HUES64 (cell line): ENCODE results near the gene HYAL1.
A peak's percentile ranks its signal among the peaks of the same experiment; 100 is the strongest.

Experiments
- H3K27ac ChIP-seq: 2 replicates; pipeline ENCODE4 v1.7.0; 2013; ENCODE audit warnings: low read depth, low read length, inconsistent platforms
- H3K27me3 ChIP-seq: 2 replicates; pipeline ENCODE4 v1.6.1; 2013; ENCODE audit warnings: mild to moderate bottlenecking, low read length; ENCODE audit not compliant: insufficient read depth
- H3K36me3 ChIP-seq: 2 replicates; pipeline ENCODE4 v1.6.1; 2013; ENCODE audit warnings: mild to moderate bottlenecking, low read length; ENCODE audit not compliant: insufficient read depth
- H3K4me1 ChIP-seq: 2 replicates; pipeline ENCODE4 v1.6.1; 2013; ENCODE audit warnings: mild to moderate bottlenecking, low read length, moderate library complexity; ENCODE audit not compliant: insufficient read depth
- H3K4me3 ChIP-seq: 2 replicates; pipeline ENCODE4 v1.5.1; 2013; ENCODE audit warnings: mild to moderate bottlenecking, low read length, moderate library complexity
- H3K9ac ChIP-seq: 2 replicates; pipeline ENCODE4 v1.6.1; 2013; ENCODE audit warnings: mild to moderate bottlenecking, low read depth, low read length
- H3K9me3 ChIP-seq: 2 replicates; pipeline ENCODE4 v1.6.1; 2013; ENCODE audit warnings: low read depth, low read length; ENCODE audit not compliant: insufficient read depth
- WGBS: fragments of 150-250, 120-280 bp; methylation state at CpG from one replicate; pipeline ENCODE4 v1.1.7; 2013; ENCODE audit warnings: missing lambda C conversion rate; 5-methylcytosine and 5-hydroxymethylcytosine counted together

HYAL1 gene

DNA sequence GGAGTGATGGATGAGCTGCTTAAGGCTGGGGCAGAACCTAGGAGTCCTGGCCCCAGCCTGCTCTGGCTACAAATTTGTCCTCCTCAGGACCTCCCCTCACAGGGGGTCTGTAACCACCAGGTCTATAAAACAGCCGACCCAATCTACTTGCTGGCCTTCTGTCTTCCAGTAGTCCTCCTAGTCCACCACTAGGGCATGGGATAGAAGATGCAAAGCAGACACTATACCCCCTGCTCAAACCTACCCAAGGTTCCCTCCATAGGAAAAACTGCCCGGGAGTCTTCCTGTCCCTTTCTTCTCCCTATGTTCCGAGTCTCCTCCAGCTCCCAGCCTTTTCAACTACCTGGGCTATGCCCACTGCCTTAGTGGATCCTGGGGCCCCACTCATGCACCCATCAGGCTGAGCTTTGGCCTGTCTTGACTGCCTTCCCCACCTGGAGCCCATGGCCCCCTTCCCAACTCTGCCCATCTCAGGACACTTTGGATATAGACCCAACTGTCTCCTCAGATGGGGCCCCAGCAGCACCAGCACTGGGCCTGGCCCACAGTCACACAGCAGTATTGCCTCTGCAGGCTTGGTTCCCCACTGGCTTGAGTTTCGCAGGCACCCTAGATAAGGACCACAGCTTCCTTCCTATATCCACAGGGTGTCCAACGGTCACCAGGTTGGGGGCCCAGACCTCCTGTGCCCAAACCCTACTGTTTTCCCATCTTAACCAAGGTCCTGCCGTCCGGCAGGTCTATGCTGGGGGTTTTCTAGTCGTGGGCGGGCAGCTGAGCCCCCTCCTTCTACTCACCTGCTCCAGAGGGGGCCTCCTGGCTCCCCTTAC is 5.3 kb downstream of the HYAL1 start:
- H3K9me3 ChIP-seq = no peaks in the 10 kb centered on the region
- no peak overlapping the region for H3K9ac ChIP-seq
- no peaks in the 10 kb centered on the region for H3K27me3 ChIP-seq
- 66% methylated on average over 9 of the region's 9 CpGs for WGBS
- no peak overlapping the region for H3K27ac ChIP-seq
- H3K36me3 ChIP-seq = no peaks in the 10 kb centered on the region
- H3K4me3 ChIP-seq = peak overlapping the region; percentile 91
- peaks cover 6% of the 10 kb centered on the region; the same call in 1 of the 2 replicates for H3K4me1 ChIP-seq

DNA sequence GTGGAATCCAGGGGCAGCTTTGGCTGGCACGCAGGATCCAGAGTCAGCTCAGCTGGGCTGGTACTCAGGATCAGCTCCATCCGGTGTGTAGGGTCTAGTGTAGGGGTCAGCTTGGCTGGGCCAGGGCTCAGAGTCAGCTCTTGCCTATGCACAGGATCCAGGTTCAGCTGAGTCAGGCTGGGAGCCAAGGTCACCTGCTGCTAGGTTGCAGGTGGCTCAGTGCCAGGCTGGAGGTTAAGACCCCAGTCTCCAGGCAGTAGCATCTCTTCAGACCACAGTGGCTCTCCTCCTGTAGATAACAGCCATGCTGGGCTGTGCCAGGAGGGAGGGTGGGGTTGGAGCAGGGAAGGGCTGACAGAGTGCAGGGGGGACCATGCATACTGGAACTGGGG is 6.0 kb downstream of the HYAL1 start:
- Histone ChIP-seq H3K4me3 (no peak overlapping the region), H3K27me3 (no peaks in the 10 kb centered on the region), H3K9ac (no peak overlapping the region), H3K4me1 (peaks cover 5% of the 10 kb centered on the region; the same call in 1 of the 2 replicates), H3K36me3 (no peaks in the 10 kb centered on the region), H3K9me3 (no peaks in the 10 kb centered on the region), H3K27ac (no peak overlapping the region)
- 96% methylated on average over 2 of the region's 2 CpGs for WGBS

- H3K36me3 ChIP-seq = no peaks in the 10 kb centered on the region
- no peak overlapping the region for H3K27ac ChIP-seq
- no peak overlapping the region for H3K4me3 ChIP-seq
- H3K9me3 ChIP-seq = no peaks in the 10 kb centered on the region
- WGBS = 93% methylated on average over 18 of the region's 18 CpGs
- no peak overlapping the region for H3K9ac ChIP-seq
- peaks cover 5% of the 10 kb centered on the region; the same call in 1 of the 2 replicates for H3K4me1 ChIP-seq
- no peaks in the 10 kb centered on the region for H3K27me3 ChIP-seq
These were observed 6.5 kb downstream of the HYAL1 start for GRCh38 chr3:50296721-50297383.

GRCh38 chr3:50295553-50296431 is 7.6 kb downstream of the HYAL1 start:
- Histone ChIP-seq H3K4me3 (no peak overlapping the region), H3K27ac (no peak overlapping the region), H3K4me1 (peaks cover 5% of the 10 kb centered on the region; the same call in 1 of the 2 replicates), H3K36me3 (no peaks in the 10 kb centered on the region), H3K27me3 (no peaks in the 10 kb centered on the region), H3K9me3 (no peaks in the 10 kb centered on the region), H3K9ac (no peak overlapping the region)
- WGBS = 92% methylated on average over 8 of the region's 8 CpGs

GRCh38 chr3:50294492-50295403 is 8.6 kb downstream of the HYAL1 start:
- Histone ChIP-seq H3K27me3 (no peaks in the 10 kb centered on the region), H3K4me1 (peaks cover 1% of the 10 kb centered on the region; the same call in 1 of the 2 replicates), H3K9ac (no peak overlapping the region), H3K27ac (no peak overlapping the region), H3K36me3 (peaks cover 10% of the 10 kb centered on the region), H3K4me3 (no peak overlapping the region), H3K9me3 (no peaks in the 10 kb centered on the region)
- 94% methylated on average over 22 of the region's 22 CpGs for WGBS

- Histone ChIP-seq H3K4me1 (no peaks in the 10 kb centered on the region; the same call in 1 of the 2 replicates), H3K36me3 (peaks cover 16% of the 10 kb centered on the region), H3K27me3 (no peaks in the 10 kb centered on the region), H3K9ac (no peak overlapping the region), H3K9me3 (no peaks in the 10 kb centered on the region), H3K4me3 (no peak overlapping the region), H3K27ac (no peak overlapping the region)
- 86% methylated on average over 4 of the region's 4 CpGs for WGBS
These were observed 9.3 kb downstream of the HYAL1 start for GRCh38 chr3:50294089-50294488.

DNA sequence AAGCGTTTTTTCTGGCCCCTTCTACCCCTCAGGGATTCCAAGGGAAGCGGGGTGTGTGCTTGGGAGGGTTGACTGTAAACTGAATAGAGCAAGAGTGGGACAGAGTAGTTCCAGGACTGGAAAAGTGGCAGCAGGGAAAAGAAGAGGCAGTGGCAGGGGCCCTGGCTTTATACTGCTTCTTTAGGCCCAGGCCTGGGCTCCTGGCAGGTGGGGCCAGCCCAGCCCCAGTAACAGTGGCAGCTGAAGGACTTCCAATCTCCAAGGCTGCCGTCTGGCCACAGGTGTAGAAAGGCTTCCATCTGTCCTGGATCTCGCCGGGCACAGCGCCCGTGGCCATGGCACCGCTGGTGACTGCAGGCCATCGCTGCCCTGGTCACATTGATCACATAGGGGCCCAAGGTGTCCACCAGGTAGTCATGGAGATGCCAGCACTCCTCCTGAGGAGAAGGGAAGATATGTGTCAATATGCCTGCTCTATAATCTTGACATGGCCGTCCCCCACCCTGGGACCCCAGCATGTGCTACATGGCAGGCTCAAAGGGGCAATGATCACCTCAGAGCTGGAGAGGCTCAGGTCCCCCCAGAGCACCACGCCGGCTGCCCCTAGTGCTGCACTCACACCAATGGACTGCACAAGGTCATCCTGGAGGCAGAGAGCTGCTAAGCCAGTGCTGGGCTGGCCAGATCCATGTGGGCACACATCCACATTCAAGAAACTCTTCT is 10.1 kb downstream of the HYAL1 start:
- 92% methylated on average over 12 of the region's 12 CpGs for WGBS
- H3K4me1 ChIP-seq = no peaks in the 10 kb centered on the region; the same call in 1 of the 2 replicates
- H3K27me3 ChIP-seq = no peaks in the 10 kb centered on the region
- H3K9me3 ChIP-seq = no peaks in the 10 kb centered on the region
- peak overlapping the region; percentile 97 for H3K4me3 ChIP-seq
- peaks cover 25% of the 10 kb centered on the region for H3K36me3 ChIP-seq
- peak overlapping the region; percentile 52 for H3K9ac ChIP-seq
- H3K27ac ChIP-seq = no peak overlapping the region

- peak within 1 kb of the TSS; percentile 93 for H3K9ac ChIP-seq
- H3K4me1 ChIP-seq = no peaks in the 10 kb centered on the region
- peak within 1 kb of the TSS; percentile 97 for H3K4me3 ChIP-seq
- no peaks in the 10 kb centered on the region for H3K27me3 ChIP-seq
- peaks cover 33% of the 10 kb centered on the region for H3K36me3 ChIP-seq
- H3K9me3 ChIP-seq = no peaks in the 10 kb centered on the region
- H3K27ac ChIP-seq = peak within 1 kb of the TSS; percentile 58
- 4% methylated on average over 67 of the region's 67 CpGs for WGBS
These were observed 11.0 kb downstream of the HYAL1 start, which contains the start of gene IFRD2 for GRCh38 chr3:50292159-50293078. TSS of gene IFRD2 (minus strand) at chr3:50292429. CDS start at chr3:50292274, 155 bp downstream.

GRCh38 chr3:50290161-50290641 is 13.2 kb downstream of the HYAL1 start:
- H3K9me3 ChIP-seq = no peaks in the 10 kb centered on the region
- no peak overlapping the region for H3K4me3 ChIP-seq
- no peaks in the 10 kb centered on the region for H3K4me1 ChIP-seq
- no peak overlapping the region for H3K9ac ChIP-seq
- no peaks in the 10 kb centered on the region for H3K27me3 ChIP-seq
- 95% methylated on average over 16 of the region's 16 CpGs for WGBS
- H3K36me3 ChIP-seq = peaks cover 45% of the 10 kb centered on the region
- H3K27ac ChIP-seq = no peak overlapping the region
